Amniotic epithelial cell (primary cell): ENCODE data around the gene KPNA6.

ENCODE experiments used
- DNase-seq: peaks from one replicate; pipeline ENCODE4 v3.0.0-alpha.2; 2010; ENCODE audit warnings: low read depth

Gene KPNA6

DNA sequence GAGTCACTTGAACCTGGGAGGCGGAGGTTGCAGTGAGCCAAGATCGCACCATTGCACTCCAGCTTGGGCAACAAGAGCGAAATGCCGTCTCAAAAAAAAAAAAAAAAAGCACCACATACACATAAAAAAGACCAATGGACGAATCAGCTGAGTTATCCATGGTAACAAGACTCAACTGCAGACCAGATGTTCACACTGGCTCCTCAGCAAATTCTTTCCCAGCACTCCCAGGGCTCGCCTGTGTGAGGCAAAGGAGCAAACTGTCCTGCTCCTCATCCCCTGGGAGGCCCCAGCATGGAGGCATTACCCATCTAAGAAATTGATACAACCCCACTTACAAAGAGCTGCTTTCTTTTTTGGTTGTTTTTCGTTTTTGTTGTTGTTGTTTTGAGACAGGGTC lies 111.2 kb downstream of the KPNA6 start:
- DNase-seq: peak; percentile 36

DNA sequence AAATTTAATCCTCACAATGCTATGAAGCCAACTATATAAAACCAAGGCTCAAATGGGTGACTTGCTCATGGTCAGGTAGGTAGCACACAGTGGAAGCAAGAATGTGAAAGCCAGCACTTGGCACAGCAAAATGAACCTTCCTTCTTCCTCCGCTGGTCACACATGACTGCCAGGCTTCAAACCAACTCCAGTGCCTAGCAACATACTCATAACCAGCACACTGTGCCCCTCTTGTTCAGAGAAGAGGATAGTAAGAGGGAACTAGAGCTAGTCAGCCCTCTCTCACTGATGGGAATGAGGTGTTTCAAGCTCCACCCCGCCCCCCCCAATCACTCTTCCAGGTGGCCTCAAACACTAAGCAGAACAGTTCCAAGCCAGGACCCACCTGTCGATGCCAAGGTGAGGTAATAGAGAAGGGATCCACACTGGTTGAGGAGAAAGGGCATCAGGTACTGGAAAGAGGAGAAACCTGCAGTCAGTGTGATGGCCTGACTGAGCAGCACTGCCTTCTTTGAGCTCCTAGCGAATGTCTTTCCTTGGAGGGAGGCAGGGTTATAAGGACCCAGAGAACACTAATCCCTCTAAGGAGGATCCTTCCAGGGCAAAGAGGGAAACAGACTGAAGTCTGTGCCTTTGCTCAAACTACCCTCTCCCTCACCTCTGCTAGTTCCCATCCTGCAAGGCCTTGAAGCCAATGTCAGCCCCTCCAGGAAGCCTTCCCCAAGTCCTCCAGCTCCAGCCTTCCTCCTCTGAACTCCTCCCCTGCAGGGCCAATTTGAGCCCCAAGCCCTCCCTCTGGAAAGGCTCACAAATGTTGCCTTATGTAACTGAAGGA lies 113.1 kb downstream of the KPNA6 start:
- DNase-seq: no peak

DNA sequence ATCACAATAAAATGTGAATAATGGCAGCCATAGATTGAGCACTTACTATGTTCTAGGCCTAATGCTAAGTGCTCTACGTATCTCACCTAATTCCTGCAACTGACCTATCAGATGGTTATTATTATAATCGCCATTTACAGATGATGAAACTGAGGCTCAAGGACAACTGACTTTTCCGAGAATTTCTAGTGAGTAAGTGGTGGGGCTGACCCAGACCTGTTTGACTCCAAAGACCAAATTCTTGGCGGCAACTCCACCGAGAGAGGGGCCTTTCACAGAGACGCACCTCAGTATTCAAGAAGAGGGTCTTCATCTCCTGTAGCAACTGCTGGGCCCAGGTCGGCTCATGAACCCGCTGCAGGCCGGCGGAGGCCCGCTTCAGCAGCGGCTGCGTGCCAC lies 113.7 kb downstream of the KPNA6 start:
- no peak for DNase-seq

DNA sequence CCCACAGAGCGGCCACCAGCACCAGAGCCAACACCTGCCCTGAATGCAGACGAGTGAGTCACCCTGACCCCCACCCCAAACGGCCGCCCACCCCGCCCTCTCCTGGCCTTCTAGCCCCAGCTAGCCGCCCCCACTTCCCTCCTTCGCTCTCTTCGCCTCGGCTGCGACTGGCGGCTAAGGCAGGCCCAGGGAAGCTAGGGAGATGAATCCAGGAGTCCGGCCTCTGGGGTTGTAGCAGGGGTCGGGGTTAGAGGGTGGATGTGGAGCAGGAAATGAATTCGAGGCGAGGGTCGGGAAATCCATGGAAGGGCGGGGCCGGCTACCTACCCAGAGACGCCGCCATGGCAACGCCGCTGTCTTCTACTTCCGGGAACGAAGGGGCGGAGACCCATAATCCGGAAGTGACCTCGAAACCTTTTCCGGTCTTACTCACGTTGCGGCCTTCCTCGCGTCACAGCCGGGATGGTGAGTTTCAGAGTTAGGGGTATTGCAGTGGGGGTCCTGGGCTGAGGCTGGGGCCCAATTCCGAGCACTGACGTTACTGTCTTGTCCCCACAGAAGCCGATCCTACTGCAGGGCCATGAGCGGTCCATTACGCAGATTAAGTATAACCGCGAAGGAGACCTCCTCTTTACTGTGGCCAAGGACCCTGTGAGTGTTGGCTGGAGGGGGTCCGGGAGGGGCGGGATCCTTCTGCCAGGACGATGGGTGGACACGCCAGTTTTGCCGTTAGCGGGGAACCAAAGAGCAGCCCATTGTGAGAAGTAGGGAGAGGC lies 114.3 kb downstream of the KPNA6 start, which contains the start of the genes EIF3I and TMEM234:
EIF3I (plus strand) TSS at position 428 of the 776 bp plus-strand sequence; CDS start at position 463, 35 bp downstream.
TMEM234 (minus strand) TSS at position 374 of the 776 bp plus-strand sequence; CDS start at position 343, 31 bp downstream.
- peak; percentile 89 for DNase-seq

DNA sequence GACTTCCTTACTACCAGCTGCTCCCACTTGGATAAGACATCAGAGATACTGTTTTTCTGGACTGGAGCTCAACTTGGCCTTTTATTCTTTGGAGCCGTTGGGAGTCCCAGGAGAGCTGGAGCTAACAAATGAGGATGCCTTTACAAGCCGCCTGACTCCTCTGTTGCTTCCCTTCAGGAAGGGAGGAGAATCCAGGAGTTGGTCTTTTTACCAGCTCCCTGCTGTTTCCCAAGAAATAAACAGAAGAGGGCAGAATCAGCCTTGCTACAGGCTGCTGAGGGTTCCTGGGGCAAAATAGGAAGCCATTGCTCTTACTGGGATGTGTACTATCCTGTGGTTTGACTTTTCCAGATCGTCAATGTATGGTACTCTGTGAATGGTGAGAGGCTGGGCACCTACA lies 115.8 kb downstream of the KPNA6 start:
- DNase-seq: no peak

DNA sequence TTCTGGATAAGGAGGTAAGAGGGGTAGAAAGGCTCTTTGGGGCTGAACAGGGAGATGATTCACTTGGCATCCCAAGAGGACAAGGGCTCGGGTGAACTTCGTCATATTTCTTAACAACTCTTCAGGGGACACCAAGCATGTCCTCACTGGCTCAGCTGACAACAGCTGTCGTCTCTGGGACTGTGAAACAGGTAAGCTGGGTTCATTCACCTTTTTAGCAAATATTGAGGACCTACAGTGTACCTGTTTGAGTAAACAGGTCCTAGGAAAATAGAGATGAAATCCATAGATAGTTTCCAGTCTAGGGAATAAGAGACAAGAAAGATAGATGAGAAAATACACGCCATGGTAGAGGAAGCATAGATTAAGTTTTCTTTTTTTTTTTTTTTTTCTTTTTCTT lies 116.4 kb downstream of the KPNA6 start:
- no peak for DNase-seq
